ENCODE results near the gene SHANK2. TPM values are rescaled to one million over a fixed set of nuclear protein-coding genes. Genes with fewer than 3 reads are reported as not detected.

Gene SHANK2
- total RNA-seq, 1 donor from 2014 or later = 11.0 TPM

- H3K4me3 ChIP-seq = no peak overlapping the region
- no peak overlapping the region for H3K27ac ChIP-seq
- intact Hi-C loops (cut with DNase I) = no loop called here
- H3K4me1 ChIP-seq = no peaks in the 10 kb centered on the region
- no peaks in the 10 kb centered on the region for H3K36me3 ChIP-seq
- H3K9me3 ChIP-seq = no peaks in the 10 kb centered on the region
- DNase-seq (ENCODE audit: extremely low spot score in 2 of 2) = peak in 1 of 2 donors; percentile 84
- TF ChIP-seq POLR2AphosphoS5 (IDR thresholded peaks at IDR 0.05; ENCODE audit: insufficient read depth in 1 of 2, low read depth in 1 of 2) = peak in 1 of 2 donors; percentile 41
- TF ChIP-seq, protein P1, sequence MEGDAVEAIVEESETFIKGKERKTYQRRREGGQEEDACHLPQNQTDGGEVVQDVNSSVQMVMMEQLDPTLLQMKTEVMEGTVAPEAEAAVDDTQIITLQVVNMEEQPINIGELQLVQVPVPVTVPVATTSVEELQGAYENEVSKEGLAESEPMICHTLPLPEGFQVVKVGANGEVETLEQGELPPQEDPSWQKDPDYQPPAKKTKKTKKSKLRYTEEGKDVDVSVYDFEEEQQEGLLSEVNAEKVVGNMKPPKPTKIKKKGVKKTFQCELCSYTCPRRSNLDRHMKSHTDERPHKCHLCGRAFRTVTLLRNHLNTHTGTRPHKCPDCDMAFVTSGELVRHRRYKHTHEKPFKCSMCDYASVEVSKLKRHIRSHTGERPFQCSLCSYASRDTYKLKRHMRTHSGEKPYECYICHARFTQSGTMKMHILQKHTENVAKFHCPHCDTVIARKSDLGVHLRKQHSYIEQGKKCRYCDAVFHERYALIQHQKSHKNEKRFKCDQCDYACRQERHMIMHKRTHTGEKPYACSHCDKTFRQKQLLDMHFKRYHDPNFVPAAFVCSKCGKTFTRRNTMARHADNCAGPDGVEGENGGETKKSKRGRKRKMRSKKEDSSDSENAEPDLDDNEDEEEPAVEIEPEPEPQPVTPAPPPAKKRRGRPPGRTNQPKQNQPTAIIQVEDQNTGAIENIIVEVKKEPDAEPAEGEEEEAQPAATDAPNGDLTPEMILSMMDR (IDR thresholded peaks at IDR 0.05) = no peak
- TF ChIP-seq POLR2A (IDR thresholded peaks at IDR 0.05) = no peak
- peaks cover 4% of the 10 kb centered on the region for H3K27me3 ChIP-seq
Measured at GRCh38 chr11:71240865-71241691, 11.3 kb downstream of the SHANK2 start.

DNA sequence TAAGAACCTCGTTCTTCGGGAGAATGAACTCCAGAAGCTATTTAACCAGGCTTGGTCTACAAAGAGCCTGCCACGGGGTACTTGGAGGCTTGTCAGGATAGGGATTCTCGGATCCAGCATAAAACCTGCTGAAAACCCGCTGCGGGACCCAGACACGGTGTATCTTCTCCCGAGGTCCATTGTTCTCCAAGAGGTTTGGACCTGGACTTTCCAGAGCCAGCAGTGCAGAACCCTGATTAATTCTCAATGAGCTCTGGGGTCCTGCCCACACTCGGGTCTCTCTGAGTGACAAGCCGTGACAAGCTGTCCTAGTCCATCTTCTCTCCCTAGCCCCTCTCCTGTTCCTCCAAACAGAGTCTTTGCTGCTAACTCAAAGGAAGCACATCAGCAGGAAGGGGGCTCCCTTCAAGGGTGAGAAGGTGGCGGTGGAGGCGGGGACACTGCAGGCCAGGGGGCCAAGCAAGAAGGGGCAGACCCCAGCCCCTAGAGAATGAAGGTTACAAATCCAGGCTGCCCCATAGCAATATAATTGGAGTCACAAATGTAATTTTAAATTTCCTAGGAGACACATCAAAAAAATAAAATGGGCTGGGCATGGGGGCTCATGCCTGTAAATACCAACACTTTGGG lies 12.2 kb downstream of the SHANK2 start:
- Histone ChIP-seq H3K27ac (no peak overlapping the region), H3K4me3 (no peak overlapping the region), H3K27me3 (peaks cover 4% of the 10 kb centered on the region), H3K4me1 (no peaks in the 10 kb centered on the region), H3K9me3 (no peaks in the 10 kb centered on the region), H3K36me3 (no peaks in the 10 kb centered on the region)
- intact Hi-C loops (cut with DNase I) = no loop called here
- peak in 1 of 2 donors; percentile 47 for DNase-seq (ENCODE audit: extremely low spot score in 2 of 2)
- TF ChIP-seq POLR2AphosphoS5 (IDR thresholded peaks at IDR 0.05; ENCODE audit: insufficient read depth in 1 of 2, low read depth in 1 of 2) = no peak
- TF ChIP-seq, protein P1 (IDR thresholded peaks at IDR 0.05) = no peak
- no peak for TF ChIP-seq POLR2A (IDR thresholded peaks at IDR 0.05)

DNA sequence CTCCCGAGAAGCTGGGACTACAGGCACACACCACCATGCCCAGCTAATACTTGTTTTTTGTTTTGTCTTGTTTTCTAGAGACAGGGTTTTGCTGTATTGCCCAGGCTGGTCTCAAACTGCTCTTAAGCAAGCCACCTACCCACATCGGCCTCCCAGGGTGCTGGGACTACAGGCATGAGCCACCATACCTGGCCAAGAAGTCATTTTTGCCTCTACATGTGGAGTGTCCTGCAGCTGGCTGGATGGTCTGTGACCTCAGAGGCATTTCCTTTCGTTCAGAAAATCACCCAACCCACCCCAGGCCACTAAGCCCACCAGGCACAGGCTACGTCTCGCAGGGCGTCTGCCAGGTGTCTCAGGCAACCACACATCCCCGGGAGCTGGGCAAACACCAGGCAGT lies 12.8 kb downstream of the SHANK2 start:
- Histone ChIP-seq H3K27ac (no peak overlapping the region), H3K36me3 (no peaks in the 10 kb centered on the region), H3K27me3 (peaks cover 4% of the 10 kb centered on the region), H3K9me3 (no peaks in the 10 kb centered on the region), H3K4me3 (no peak overlapping the region), H3K4me1 (no peaks in the 10 kb centered on the region)
- peak in 1 of 2 donors; percentile 62 for DNase-seq (ENCODE audit: extremely low spot score in 2 of 2)
- TF ChIP-seq, protein P1 (IDR thresholded peaks at IDR 0.05) = no peak
- no peak for TF ChIP-seq POLR2AphosphoS5 (IDR thresholded peaks at IDR 0.05; ENCODE audit: insufficient read depth in 1 of 2, low read depth in 1 of 2)
- no peak for TF ChIP-seq POLR2A (IDR thresholded peaks at IDR 0.05)
- intact Hi-C loops (cut with DNase I) = no loop called here

DNA sequence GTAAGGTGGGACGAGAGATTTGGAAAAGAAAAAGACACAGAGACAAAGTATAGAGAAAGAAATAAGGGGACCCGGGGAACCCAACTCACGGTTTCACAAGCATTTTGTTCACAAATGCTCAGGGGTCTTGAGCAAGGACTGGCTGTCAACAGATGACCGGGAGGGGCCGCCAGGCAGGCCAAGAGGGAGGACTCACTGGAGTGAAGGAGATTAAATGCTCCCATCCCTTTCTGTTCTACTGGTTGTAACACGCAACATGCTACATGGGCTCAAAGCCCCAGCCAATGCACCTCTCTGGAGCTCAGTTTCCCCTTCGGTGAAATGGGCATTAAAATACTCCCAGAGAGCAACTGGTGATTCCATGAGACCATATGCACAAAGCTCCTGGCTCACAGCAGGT lies 13.4 kb downstream of the SHANK2 start:
- Histone ChIP-seq H3K27ac (no peak overlapping the region), H3K27me3 (peaks cover 4% of the 10 kb centered on the region), H3K4me1 (no peaks in the 10 kb centered on the region), H3K36me3 (no peaks in the 10 kb centered on the region), H3K4me3 (no peak overlapping the region), H3K9me3 (no peaks in the 10 kb centered on the region)
- TF ChIP-seq POLR2AphosphoS5 (IDR thresholded peaks at IDR 0.05; ENCODE audit: insufficient read depth in 1 of 2, low read depth in 1 of 2) = no peak
- no peak for TF ChIP-seq POLR2A (IDR thresholded peaks at IDR 0.05)
- TF ChIP-seq, protein P1 (IDR thresholded peaks at IDR 0.05) = no peak
- DNase-seq (ENCODE audit: extremely low spot score in 2 of 2) = peak in 1 of 2 donors; percentile 37
- intact Hi-C loops (cut with DNase I) = no loop called here
